ENCODE measurements around the gene GIMAP2.

The GIMAP2 gene

DNA sequence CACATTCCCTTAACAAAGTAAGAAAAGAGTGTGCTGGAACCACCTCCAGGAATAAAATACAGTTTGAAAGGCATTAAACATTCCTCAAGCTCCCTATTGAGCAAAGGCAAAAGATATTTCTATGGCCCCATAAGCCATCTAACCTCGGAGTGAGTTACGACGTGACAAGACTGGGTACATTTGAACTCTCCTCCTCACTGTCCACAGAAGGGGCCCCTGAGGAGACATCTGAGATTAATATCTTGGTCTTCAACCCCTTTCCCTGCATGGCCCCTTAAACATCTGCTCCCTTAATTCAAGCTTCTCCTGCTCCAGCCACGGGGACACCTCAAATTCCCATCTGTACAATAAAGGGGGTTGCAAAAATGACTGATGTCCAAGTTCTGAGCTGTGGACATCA lies 31.4 kb downstream of the GIMAP2 start:
- ATAC-seq = no peak
- Mint-ChIP-seq H3K4me3 (peak overlapping the region; percentile 82 to 92), H3K9me3 (peaks cover 15 to 18% of the 10 kb centered on the region in 2 donors), H3K4me1 (peaks cover 70% of the 10 kb centered on the region), H3K27ac (peak overlapping the region; percentile 89 to 97), H3K27me3 (no peaks in the 10 kb centered on the region)
- DNase-seq = no peak

DNA sequence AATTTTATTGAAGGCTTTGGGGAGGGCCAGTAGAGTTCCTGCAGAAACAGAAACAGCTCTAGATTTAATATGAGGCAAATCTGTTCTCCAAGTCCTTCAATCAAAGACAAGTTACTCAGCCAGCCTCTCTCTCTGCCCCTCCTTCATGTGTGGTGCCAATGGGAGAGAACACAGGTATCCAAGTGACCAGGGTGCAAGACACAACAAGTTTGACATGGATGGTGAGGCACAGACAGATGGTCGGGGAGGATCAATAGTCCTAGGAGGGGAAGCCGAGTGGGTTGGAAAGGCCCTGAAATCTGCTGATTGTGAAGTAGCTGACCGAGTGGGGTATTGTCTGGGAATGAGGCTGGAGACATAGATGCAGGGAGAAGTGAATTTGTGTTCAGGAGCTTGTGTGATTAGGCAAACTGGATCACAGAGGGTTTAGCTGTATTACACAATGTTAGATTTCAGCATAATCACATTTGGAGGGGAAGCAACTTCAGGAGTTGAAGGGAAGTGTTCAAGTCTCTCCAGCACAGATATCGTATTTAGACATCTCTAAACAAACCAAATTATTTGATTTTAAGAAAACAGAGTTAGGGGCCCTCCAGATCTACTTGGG lies 32.4 kb downstream of the GIMAP2 start:
- Mint-ChIP-seq H3K4me1 (peaks cover 79% of the 10 kb centered on the region), H3K4me3 (peak overlapping the region; percentile 82 to 92), H3K9me3 (peaks cover 7 to 9% of the 10 kb centered on the region in 2 donors), H3K27me3 (no peaks in the 10 kb centered on the region), H3K27ac (peak overlapping the region; percentile 61 to 94)
- ATAC-seq (peak; percentile 11), DNase-seq (no peak)

DNA sequence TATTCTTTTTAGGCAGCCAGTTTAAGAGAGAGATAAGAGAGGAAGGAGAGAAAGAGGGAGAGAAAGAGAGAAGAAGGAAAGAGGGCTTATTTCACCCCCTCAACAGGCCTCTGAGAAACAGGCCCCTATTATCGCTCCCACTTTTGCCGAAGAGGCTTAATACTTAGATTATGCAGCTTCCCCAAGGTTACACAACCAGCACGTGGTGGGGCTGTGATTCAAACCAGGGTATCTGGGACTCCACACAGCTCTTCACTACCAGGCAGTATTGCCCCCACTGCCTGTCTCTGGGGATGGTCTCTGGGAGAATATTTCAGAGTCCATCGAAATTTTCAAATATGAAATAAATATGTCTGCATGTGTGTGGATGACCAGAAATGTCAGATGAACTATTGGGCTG lies 33.9 kb downstream of the GIMAP2 start:
- Mint-ChIP-seq H3K4me3 (peak overlapping the region; percentile 49 to 92), H3K27me3 (no peaks in the 10 kb centered on the region), H3K4me1 (peaks cover 87% of the 10 kb centered on the region), H3K9me3 (peaks cover 0 to 3% of the 10 kb centered on the region in 2 donors), H3K27ac (peak overlapping the region; percentile 38 to 94)
- ATAC-seq (no peak), DNase-seq (no peak)

DNA sequence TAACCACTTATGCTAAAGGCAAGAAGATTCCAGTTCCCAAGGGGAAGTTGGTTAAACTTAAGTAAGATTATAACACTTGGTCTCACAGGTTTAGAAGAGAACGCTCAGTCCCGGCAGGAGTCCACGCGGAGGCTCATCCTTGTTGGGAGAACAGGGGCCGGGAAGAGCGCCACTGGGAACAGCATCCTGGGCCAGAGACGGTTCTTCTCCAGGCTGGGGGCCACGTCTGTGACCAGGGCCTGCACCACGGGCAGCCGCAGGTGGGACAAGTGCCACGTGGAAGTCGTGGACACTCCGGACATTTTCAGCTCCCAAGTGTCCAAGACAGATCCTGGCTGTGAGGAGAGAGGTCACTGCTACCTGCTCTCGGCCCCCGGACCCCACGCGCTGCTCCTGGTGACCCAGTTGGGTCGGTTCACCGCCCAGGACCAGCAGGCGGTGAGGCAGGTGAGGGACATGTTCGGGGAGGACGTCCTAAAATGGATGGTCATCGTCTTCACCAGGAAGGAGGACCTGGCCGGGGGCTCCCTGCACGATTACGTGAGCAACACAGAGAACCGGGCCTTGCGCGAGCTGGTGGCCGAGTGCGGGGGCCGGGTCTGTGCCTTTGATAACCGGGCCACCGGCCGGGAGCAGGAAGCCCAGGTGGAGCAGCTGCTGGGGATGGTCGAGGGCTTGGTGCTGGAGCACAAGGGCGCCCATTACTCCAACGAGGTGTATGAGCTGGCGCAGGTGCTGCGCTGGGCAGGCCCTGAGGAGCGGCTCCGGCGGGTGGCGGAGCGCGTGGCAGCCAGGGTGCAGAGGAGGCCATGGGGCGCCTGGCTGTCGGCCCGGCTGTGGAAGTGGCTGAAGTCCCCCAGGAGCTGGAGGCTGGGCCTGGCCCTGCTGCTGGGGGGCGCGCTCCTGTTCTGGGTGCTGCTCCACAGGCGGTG lies 34.7 kb downstream of the GIMAP2 start:
- Mint-ChIP-seq H3K27me3 (no peaks in the 10 kb centered on the region), H3K4me3 (peak overlapping the region; percentile 66 to 92), H3K9me3 (peaks cover 0 to 5% of the 10 kb centered on the region in 2 donors), H3K4me1 (peaks cover 83% of the 10 kb centered on the region), H3K27ac (peak overlapping the region; percentile 7 to 94)
- no peak for ATAC-seq
- no peak for DNase-seq

DNA sequence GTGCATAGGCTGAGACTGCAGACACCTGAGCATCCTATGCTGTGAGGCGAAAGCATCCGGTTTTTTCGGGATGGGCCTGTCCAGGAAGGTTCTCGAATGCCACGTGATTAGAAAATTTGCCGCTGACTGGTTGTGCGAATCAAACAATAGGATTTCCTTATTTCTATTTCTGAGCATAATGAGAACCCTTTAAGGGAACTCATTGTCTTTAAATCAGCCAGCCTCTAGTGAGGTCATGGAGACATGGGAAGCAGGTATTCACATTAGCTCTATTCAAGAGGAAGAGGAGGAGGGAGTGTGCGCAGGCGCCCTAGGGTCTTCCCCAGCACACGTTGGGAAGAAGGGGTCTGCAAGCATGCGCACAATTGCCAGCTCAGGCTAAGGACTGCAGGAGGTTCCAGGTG lies 36.5 kb downstream of the GIMAP2 start:
- Mint-ChIP-seq H3K27ac (peak overlapping the region in 1 of 2 donors; percentile 75), H3K27me3 (no peaks in the 10 kb centered on the region), H3K4me3 (peak overlapping the region; percentile 49 to 70), H3K9me3 (peaks cover 14 to 16% of the 10 kb centered on the region in 2 donors), H3K4me1 (peaks cover 76% of the 10 kb centered on the region)
- ATAC-seq = no peak
- DNase-seq = no peak

- peak overlapping the region; percentile 49 to 70 for H3K4me3 Mint-ChIP-seq
- peak; percentile 42 for ATAC-seq
- H3K9me3 Mint-ChIP-seq = peaks cover 19 to 20% of the 10 kb centered on the region in 2 donors
- no peaks in the 10 kb centered on the region for H3K27me3 Mint-ChIP-seq
- peak overlapping the region in 1 of 2 donors; percentile 52 for H3K27ac Mint-ChIP-seq
- no peak for DNase-seq
- H3K4me1 Mint-ChIP-seq = peaks cover 78% of the 10 kb centered on the region
Observed at GRCh38 chr7:150722431-150722931, 37.0 kb downstream of the GIMAP2 start.

GRCh38 chr7:150723467-150723866 lies 38.0 kb downstream of the GIMAP2 start:
- peak overlapping the region in 1 of 2 donors; percentile 0 for H3K4me3 Mint-ChIP-seq
- DNase-seq (no peak), ATAC-seq (no peak)
- no peaks in the 10 kb centered on the region for H3K27me3 Mint-ChIP-seq
- no peak overlapping the region for H3K27ac Mint-ChIP-seq
- H3K9me3 Mint-ChIP-seq = peaks cover 28 to 29% of the 10 kb centered on the region in 2 donors
- peaks cover 74% of the 10 kb centered on the region for H3K4me1 Mint-ChIP-seq

DNA sequence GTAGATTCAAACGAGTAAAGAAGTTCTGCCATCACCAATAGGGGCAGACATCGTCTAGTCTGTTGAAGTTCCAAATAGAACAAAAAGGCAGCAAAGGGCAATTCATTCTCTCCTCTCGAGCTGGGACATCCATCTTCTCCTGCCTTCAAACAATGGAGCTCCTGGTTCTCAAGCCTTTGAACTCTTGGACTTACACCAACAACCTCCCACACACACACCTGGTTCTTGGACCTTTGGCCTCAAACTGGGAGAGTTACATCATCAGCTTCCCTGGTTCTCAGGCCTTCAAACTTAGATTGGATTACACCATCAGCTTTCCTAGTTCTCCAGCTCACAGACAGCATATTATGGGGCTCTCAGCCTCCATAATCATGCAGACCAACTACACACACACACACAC lies 41.9 kb downstream of the GIMAP2 start:
- no peak for DNase-seq
- peaks cover 34 to 35% of the 10 kb centered on the region in 2 donors for H3K9me3 Mint-ChIP-seq
- H3K27me3 Mint-ChIP-seq = no peaks in the 10 kb centered on the region
- ATAC-seq = no peak
- no peak overlapping the region for H3K4me3 Mint-ChIP-seq
- H3K4me1 Mint-ChIP-seq = peaks cover 60% of the 10 kb centered on the region
- no peak overlapping the region for H3K27ac Mint-ChIP-seq

DNA sequence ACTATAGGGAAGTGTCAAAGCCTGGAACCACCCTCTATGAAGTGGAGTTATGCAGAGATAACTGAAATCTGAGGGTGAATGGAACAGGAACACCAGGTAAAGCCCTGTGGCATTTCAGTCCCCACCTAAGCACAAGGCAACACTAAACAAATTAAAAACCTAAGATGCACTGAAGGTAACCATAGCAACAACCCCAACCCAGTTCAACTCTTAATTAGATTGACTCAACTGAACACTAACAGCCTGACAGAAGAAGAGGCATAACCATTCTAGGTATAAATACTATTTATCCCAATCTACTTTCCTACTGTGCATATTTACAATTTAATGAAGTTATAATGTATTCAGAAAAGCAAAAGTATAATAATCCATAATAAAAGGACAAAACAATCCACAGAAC lies 42.5 kb downstream of the GIMAP2 start:
- no peaks in the 10 kb centered on the region for H3K27me3 Mint-ChIP-seq
- H3K4me3 Mint-ChIP-seq = no peak overlapping the region
- DNase-seq (no peak), ATAC-seq (no peak)
- H3K4me1 Mint-ChIP-seq = peaks cover 60% of the 10 kb centered on the region
- peaks cover 34 to 35% of the 10 kb centered on the region in 2 donors for H3K9me3 Mint-ChIP-seq
- no peak overlapping the region for H3K27ac Mint-ChIP-seq

GRCh38 chr7:150728609-150729008 lies 43.1 kb downstream of the GIMAP2 start:
- Mint-ChIP-seq H3K4me3 (no peak overlapping the region), H3K27me3 (no peaks in the 10 kb centered on the region), H3K4me1 (peaks cover 60% of the 10 kb centered on the region), H3K27ac (no peak overlapping the region), H3K9me3 (peaks cover 34 to 35% of the 10 kb centered on the region in 2 donors)
- no peak for DNase-seq
- no peak for ATAC-seq

DNA sequence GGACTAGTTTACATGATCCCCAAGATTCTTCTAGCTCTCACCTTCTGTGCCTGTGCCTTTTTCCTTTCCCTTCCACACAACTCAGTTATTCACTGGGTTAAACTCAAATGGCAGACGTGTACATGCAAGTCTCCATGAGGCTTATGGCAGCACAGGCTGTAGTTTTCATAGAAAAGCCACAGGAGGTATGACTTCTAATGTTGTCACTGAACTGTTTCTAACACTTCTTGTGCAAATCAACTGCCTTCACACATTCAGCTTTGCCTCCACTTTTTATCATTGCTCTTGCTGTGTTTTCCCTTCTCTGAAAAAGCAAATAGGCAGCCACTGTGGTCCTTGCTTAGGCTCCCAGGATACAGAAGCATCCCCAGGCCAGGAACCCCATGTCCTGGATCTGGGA lies 46.4 kb downstream of the GIMAP2 start:
- ATAC-seq = peak; percentile 49
- Mint-ChIP-seq H3K27ac (peak overlapping the region; percentile 92 to 94), H3K4me1 (peaks cover 77% of the 10 kb centered on the region), H3K27me3 (no peaks in the 10 kb centered on the region), H3K9me3 (peaks cover 18 to 21% of the 10 kb centered on the region in 2 donors), H3K4me3 (peak overlapping the region; percentile 69 to 76)
- DNase-seq = peak in 1 of 2 donors; percentile 38

- DNase-seq = no peak
- Mint-ChIP-seq H3K27me3 (no peaks in the 10 kb centered on the region), H3K4me3 (peak overlapping the region; percentile 70 to 76), H3K9me3 (peaks cover 10 to 11% of the 10 kb centered on the region in 2 donors), H3K27ac (peak overlapping the region; percentile 93 to 94), H3K4me1 (peaks cover 72% of the 10 kb centered on the region)
- peak; percentile 56 for ATAC-seq
Observed at GRCh38 chr7:150732786-150733481, 47.4 kb downstream of the GIMAP2 start.

- ATAC-seq (peak; percentile 71), DNase-seq (no peak)
- H3K4me3 Mint-ChIP-seq = peak overlapping the region; percentile 70 to 76
- peaks cover 72% of the 10 kb centered on the region for H3K4me1 Mint-ChIP-seq
- no peaks in the 10 kb centered on the region for H3K27me3 Mint-ChIP-seq
- peaks cover 5% of the 10 kb centered on the region in 2 donors for H3K9me3 Mint-ChIP-seq
- H3K27ac Mint-ChIP-seq = peak overlapping the region; percentile 45 to 93
Observed at GRCh38 chr7:150733482-150734095, 48.1 kb downstream of the GIMAP2 start.

GRCh38 chr7:150734254-150734653 lies 48.7 kb downstream of the GIMAP2 start:
- ATAC-seq = peak; percentile 68
- Mint-ChIP-seq H3K27ac (peak overlapping the region; percentile 45 to 93), H3K4me1 (peaks cover 73% of the 10 kb centered on the region), H3K27me3 (no peaks in the 10 kb centered on the region), H3K9me3 (peaks cover under 1 to 1% of the 10 kb centered on the region in 2 donors), H3K4me3 (peak overlapping the region; percentile 49 to 76)
- DNase-seq = peak in 1 of 2 donors; percentile 76

Data from stimulated activated naive CD8-positive, alpha-beta T cell treated with anti-CD3 and anti-CD28 coated beads, Interleukin-15, amount 100 ng/mL, for 72 hours (primary cell).